Measurements from ENCODE around the gene CYB561D1. TPM values are rescaled to one million over a fixed set of nuclear protein-coding genes. Genes with fewer than 3 reads are reported as not detected.

The CYB561D1 gene
- total RNA-seq, 2 donors from 2014 or later = 4.8 to 6.5 TPM

DNA sequence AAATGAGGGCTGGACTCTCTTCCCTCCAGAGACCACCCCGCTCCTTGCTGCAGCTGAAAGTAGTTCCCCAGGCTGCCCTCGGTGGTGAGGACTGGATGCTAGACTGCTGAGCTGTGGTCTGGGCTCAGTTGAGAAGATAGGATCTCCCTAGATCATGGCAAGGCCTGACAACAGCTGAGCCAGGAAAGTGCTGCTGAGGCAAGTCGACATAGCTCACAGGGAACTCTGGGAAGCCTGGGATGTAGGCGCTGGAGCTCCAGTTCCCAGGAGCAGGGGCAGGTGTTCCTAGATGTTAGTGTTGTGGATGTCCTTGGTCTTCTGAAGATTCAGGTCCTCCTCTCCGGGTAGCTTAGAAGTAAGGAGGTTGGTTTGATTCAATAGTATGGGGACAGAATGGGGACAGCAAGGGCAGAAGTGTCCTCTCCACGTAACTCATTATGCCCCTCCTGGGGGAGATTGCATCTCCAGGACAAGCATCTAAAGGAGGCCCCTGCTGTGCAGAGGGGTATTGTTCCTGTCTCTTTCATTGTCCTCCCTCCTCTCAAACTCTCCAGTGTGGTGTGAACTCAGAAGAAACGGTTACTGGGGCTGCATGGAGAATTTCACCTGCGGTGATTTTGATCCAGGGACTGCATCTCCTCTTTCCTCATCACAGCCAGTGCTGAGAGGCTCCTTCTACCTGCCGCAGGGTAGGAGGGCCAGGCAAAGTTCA is 3.7 kb downstream of the CYB561D1 start:
- Histone ChIP-seq H3K9me3 (ENCODE audit: control insufficient read depth, low read length) (no peaks in the 10 kb centered on the region), H3K9ac (ENCODE audit: extremely low read depth, low read length, poor library complexity, severe bottlenecking) (no peak overlapping the region), H3K36me3 (ENCODE audit: control insufficient read depth, insufficient read depth, low read length) (no peaks in the 10 kb centered on the region), H3K27me3 (ENCODE audit: control insufficient read depth, insufficient read depth, low read length, poor library complexity, severe bottlenecking) (no peaks in the 10 kb centered on the region), H3K4me3 (ENCODE audit: low read length) (no peak overlapping the region), H3K27ac (ENCODE audit: low read depth, low read length) (peak overlapping the region; percentile 32), H3K4me1 (ENCODE audit: control insufficient read depth, insufficient read depth, low read length) (peaks cover 2% of the 10 kb centered on the region)
- TF ChIP-seq, protein P1, sequence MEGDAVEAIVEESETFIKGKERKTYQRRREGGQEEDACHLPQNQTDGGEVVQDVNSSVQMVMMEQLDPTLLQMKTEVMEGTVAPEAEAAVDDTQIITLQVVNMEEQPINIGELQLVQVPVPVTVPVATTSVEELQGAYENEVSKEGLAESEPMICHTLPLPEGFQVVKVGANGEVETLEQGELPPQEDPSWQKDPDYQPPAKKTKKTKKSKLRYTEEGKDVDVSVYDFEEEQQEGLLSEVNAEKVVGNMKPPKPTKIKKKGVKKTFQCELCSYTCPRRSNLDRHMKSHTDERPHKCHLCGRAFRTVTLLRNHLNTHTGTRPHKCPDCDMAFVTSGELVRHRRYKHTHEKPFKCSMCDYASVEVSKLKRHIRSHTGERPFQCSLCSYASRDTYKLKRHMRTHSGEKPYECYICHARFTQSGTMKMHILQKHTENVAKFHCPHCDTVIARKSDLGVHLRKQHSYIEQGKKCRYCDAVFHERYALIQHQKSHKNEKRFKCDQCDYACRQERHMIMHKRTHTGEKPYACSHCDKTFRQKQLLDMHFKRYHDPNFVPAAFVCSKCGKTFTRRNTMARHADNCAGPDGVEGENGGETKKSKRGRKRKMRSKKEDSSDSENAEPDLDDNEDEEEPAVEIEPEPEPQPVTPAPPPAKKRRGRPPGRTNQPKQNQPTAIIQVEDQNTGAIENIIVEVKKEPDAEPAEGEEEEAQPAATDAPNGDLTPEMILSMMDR (conservative IDR thresholded peaks at IDR 0.05) = no peak
- Mint-ChIP-seq H3K9me3 (no peaks in the 10 kb centered on the region), H3K27ac (peak overlapping the region; percentile 55), H3K4me1 (peaks cover 20% of the 10 kb centered on the region), H3K27me3 (ENCODE audit: insufficient read depth) (no peaks in the 10 kb centered on the region), H3K4me3 (no peak overlapping the region), H3K36me3 (ENCODE audit: low read depth) (peaks cover 9% of the 10 kb centered on the region)
- WGBS, 2 experiments (ENCODE audit: insufficient coverage in 1 of 2, insufficient read length in 1 of 2) = 49 to 69% methylated on average over 2 to 9 of the region's 9 CpGs
- DNase-seq = peak; percentile 71

DNA sequence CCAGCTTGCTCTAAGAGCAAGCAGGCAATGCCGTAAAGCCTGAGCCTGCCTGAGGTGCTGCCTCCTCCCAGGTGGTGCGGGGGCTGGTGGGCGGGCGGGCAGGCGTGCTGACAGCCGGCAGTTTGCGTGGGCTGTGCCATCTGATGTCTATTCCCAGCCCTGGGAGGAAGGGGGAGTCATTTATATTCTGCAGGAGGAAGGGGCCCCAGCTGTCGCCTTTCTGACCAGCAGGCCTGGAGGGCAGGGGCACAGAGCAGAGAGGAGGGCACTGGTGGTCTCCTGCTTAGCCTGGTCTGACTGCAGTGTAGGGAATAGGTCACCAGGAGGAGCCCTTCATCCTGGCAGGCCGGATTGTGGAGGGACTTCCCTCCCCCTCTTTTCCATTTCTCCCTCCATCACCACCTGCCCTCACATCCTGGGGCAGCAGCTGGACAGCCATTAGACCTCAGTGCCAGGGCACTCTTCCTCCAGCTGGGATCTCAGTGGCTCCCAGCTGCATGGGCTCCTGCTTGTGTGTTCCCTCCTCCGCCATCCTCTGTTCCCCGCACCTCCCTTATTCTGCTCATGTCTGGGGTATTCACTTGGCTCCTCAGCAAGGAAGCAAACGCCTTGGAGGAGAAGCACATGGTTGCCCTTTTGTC is 4.4 kb downstream of the CYB561D1 start:
- peak overlapping the region; percentile 61 for H3K27ac ChIP-seq (ENCODE audit: low read depth, low read length)
- peaks cover 2% of the 10 kb centered on the region for H3K4me1 ChIP-seq (ENCODE audit: control insufficient read depth, insufficient read depth, low read length)
- 70 to 72% methylated on average over 11 to 12 of the region's 12 CpGs for WGBS, 2 experiments (ENCODE audit: insufficient coverage in 1 of 2, insufficient read length in 1 of 2)
- H3K9me3 Mint-ChIP-seq = no peaks in the 10 kb centered on the region
- no peaks in the 10 kb centered on the region for H3K36me3 ChIP-seq (ENCODE audit: control insufficient read depth, insufficient read depth, low read length)
- H3K9me3 ChIP-seq (ENCODE audit: control insufficient read depth, low read length) = no peaks in the 10 kb centered on the region
- H3K36me3 Mint-ChIP-seq (ENCODE audit: low read depth) = peaks cover 9% of the 10 kb centered on the region
- H3K4me1 Mint-ChIP-seq = peaks cover 20% of the 10 kb centered on the region
- peak; percentile 92 for DNase-seq
- TF ChIP-seq, protein P1 (conservative IDR thresholded peaks at IDR 0.05) = peak; percentile 86
- no peak overlapping the region for H3K4me3 Mint-ChIP-seq
- H3K4me3 ChIP-seq (ENCODE audit: low read length) = no peak overlapping the region
- H3K27me3 ChIP-seq (ENCODE audit: control insufficient read depth, insufficient read depth, low read length, poor library complexity, severe bottlenecking) = no peaks in the 10 kb centered on the region
- no peaks in the 10 kb centered on the region for H3K27me3 Mint-ChIP-seq (ENCODE audit: insufficient read depth)
- no peak overlapping the region for H3K9ac ChIP-seq (ENCODE audit: extremely low read depth, low read length, poor library complexity, severe bottlenecking)
- no peak overlapping the region for H3K27ac Mint-ChIP-seq

DNA sequence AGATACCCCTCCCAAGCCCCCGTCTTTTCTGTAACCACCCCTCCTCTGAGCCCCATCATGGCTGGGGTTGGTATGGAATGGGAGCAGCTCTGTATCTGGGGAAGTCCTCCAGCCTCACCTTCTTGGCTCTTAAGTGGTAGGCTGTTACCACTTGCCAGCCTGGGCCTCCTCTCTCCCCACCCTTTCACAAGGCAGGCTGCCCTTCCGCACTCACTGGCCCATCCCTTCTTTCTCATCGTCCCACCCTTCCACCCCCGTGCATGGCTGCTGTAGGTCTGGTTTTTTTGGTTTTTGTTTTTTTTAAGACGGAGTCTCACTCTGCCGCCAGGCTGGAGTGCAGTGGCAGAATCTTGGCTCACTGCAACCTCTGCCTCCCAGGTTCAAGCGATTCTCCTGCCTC is 5.2 kb downstream of the CYB561D1 start:
- Histone ChIP-seq H3K4me1 (ENCODE audit: control insufficient read depth, insufficient read depth, low read length) (peaks cover 2% of the 10 kb centered on the region), H3K36me3 (ENCODE audit: control insufficient read depth, insufficient read depth, low read length) (no peaks in the 10 kb centered on the region), H3K27ac (ENCODE audit: low read depth, low read length) (no peak overlapping the region), H3K9me3 (ENCODE audit: control insufficient read depth, low read length) (no peaks in the 10 kb centered on the region), H3K27me3 (ENCODE audit: control insufficient read depth, insufficient read depth, low read length, poor library complexity, severe bottlenecking) (no peaks in the 10 kb centered on the region), H3K4me3 (ENCODE audit: low read length) (no peak overlapping the region), H3K9ac (ENCODE audit: extremely low read depth, low read length, poor library complexity, severe bottlenecking) (no peak overlapping the region)
- H3K36me3 Mint-ChIP-seq (ENCODE audit: low read depth) = peaks cover 9% of the 10 kb centered on the region
- TF ChIP-seq, protein P1 (conservative IDR thresholded peaks at IDR 0.05) = no peak
- no peak overlapping the region for H3K4me3 Mint-ChIP-seq
- WGBS, 2 experiments (ENCODE audit: insufficient coverage in 1 of 2, insufficient read length in 1 of 2) = 95 to 100% methylated on average over 1 to 7 of the region's 7 CpGs
- H3K9me3 Mint-ChIP-seq = no peaks in the 10 kb centered on the region
- no peak for DNase-seq
- no peaks in the 10 kb centered on the region for H3K27me3 Mint-ChIP-seq (ENCODE audit: insufficient read depth)
- H3K27ac Mint-ChIP-seq = no peak overlapping the region
- H3K4me1 Mint-ChIP-seq = peaks cover 20% of the 10 kb centered on the region
